ENCODE measurements around the gene AKR1C1. TPM values are rescaled to one million over a fixed set of nuclear protein-coding genes. Genes with fewer than 3 reads are reported as not detected.
"Not testable (repeated sequence)": the region's sequence is repeated elsewhere in the genome, so short reads cannot be mapped to it uniquely, and the experiment has no call there.

Gene AKR1C1
- total RNA-seq: 1 to 10 TPM; 1.7 to 1.9 TPM
- polyA plus RNA-seq: 1 to 10 TPM in 1 of 2 donors, under 1 TPM in 1; 0.08 to 1.1 TPM

- H3K27ac ChIP-seq (ENCODE audit: low read depth, low read length); H3K27me3 ChIP-seq (ENCODE audit: insufficient read depth, low read length); H3K27ac Mint-ChIP-seq; H3K9me3 ChIP-seq (ENCODE audit: control insufficient read depth in 1 of 2, low read length in 2 of 2); H3K9me3 Mint-ChIP-seq; POLR2A ChIA-PET (ENCODE audit: partially characterized antibody); DNase-seq; CTCF ChIA-PET (ENCODE audit: partially characterized antibody); H3K4me3 Mint-ChIP-seq; H3K4me1 Mint-ChIP-seq; H3K27me3 Mint-ChIP-seq; H3K36me3 ChIP-seq (ENCODE audit: insufficient read depth, low read length); H3K36me3 Mint-ChIP-seq; intact Hi-C loops (cut with micrococcal nuclease); H3K4me1 ChIP-seq (ENCODE audit: insufficient read depth, low read length); H3K4me3 ChIP-seq (ENCODE audit: low read length in 2 of 2): not testable (repeated sequence)
Observed at GRCh38 chr10:4962876-4963814, at the start of gene AKR1C1. AKR1C1 (plus strand) TSS chr10:4963415; CDS start chr10:4963445, 30 bp downstream.

DNA sequence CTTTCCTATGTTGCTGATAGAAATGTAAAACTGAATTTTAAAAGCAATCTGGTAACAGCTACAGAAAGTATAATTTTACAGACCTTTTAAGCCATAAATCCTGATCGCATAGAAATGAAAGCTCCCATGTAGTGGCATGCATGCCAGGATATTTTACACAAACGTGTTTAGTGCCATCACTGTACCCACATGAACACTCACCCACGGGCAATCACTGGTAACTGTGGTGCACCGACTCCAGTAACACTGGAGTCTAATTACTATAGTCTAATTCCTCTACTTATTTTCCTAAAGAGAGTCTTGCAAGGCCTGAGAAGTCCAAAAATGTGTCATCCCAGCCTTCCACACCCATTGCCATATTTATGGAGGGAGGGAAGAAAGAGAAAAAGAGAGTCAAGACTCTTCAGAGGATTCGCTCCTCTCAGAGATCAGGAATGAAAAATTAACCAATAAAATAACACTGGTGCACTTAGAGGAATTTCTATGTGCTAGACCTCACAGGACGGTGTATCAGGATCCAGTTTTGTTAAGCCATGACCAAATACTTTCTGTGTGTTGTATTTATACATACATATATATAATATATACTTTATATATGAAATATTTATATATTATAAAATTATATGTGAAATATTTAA, 48.9 kb upstream of the AKR1C1 start:
- H3K4me3 ChIP-seq (ENCODE audit: low read length in 2 of 2): no peak overlapping the region
- no peaks in the 10 kb centered on the region for H3K27me3 Mint-ChIP-seq
- H3K27me3 ChIP-seq (ENCODE audit: insufficient read depth, low read length): no peaks in the 10 kb centered on the region
- H3K36me3 Mint-ChIP-seq: peaks cover 3 to 12% of the 10 kb centered on the region in 2 donors
- H3K4me3 Mint-ChIP-seq: no peak overlapping the region
- ChIA-PET CTCF (ENCODE audit: partially characterized antibody) (no interaction called here), POLR2A (ENCODE audit: partially characterized antibody) (no interaction called here)
- H3K9me3 ChIP-seq (ENCODE audit: control insufficient read depth in 1 of 2, low read length in 2 of 2): no peaks in the 10 kb centered on the region
- H3K4me1 Mint-ChIP-seq: no peaks in the 10 kb centered on the region
- intact Hi-C loops (cut with micrococcal nuclease): no loop called here
- DNase-seq: no peak
- H3K4me1 ChIP-seq (ENCODE audit: insufficient read depth, low read length): no peaks in the 10 kb centered on the region
- no peaks in the 10 kb centered on the region for H3K36me3 ChIP-seq (ENCODE audit: insufficient read depth, low read length)
- H3K27ac ChIP-seq (ENCODE audit: low read depth, low read length): no peak overlapping the region
- no peak overlapping the region for H3K27ac Mint-ChIP-seq
- H3K9me3 Mint-ChIP-seq: peaks cover 0 to 5% (median 0%) of the 10 kb centered on the region in 8 donors

DNA sequence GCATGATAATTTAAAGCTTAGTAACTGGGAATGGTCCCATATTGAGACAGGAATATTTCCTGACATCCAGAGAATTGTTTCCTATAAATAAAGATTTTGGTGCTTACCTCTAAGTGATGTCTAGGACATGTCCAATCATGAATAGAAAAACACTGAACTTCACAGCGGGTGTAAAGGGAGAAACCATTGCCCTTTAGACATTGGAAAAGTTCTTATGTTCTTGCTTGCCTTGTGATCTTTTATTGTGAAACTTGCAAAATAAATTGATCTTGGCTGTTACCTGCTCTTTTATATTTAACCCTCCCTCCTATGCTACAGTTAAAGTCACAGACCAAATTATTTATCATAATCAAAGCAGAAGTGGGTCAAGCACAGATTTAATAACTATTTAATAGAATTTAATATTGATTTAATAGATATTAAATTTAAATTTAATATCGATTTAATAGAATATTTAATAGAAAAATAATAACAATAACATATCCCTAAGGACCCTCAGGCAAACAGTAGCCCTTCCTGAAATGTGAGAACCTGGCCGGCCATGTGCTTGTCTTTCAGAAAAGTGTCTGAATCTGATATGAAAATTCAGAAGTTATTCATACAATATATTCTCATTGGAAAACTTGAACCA, 47.0 kb upstream of the AKR1C1 start:
- intact Hi-C loops (cut with micrococcal nuclease): no loop called here
- no peaks in the 10 kb centered on the region for H3K27me3 Mint-ChIP-seq
- no peaks in the 10 kb centered on the region for H3K9me3 ChIP-seq (ENCODE audit: control insufficient read depth in 1 of 2, low read length in 2 of 2)
- H3K36me3 ChIP-seq (ENCODE audit: insufficient read depth, low read length): no peaks in the 10 kb centered on the region
- ChIA-PET POLR2A (ENCODE audit: partially characterized antibody) (no interaction called here), CTCF (ENCODE audit: partially characterized antibody) (no interaction called here)
- H3K9me3 Mint-ChIP-seq: no peaks in the 10 kb centered on the region
- no peaks in the 10 kb centered on the region for H3K36me3 Mint-ChIP-seq
- no peaks in the 10 kb centered on the region for H3K4me1 ChIP-seq (ENCODE audit: insufficient read depth, low read length)
- H3K4me3 Mint-ChIP-seq: no peak overlapping the region
- H3K4me1 Mint-ChIP-seq: no peaks in the 10 kb centered on the region
- no peak for DNase-seq
- H3K27ac Mint-ChIP-seq: no peak overlapping the region
- no peak overlapping the region for H3K4me3 ChIP-seq (ENCODE audit: low read length in 2 of 2)
- no peak overlapping the region for H3K27ac ChIP-seq (ENCODE audit: low read depth, low read length)
- H3K27me3 ChIP-seq (ENCODE audit: insufficient read depth, low read length): no peaks in the 10 kb centered on the region

GRCh38 chr10:4918236-4918635, 45.0 kb upstream of the AKR1C1 start:
- Histone ChIP-seq H3K27me3 (ENCODE audit: insufficient read depth, low read length) (no peaks in the 10 kb centered on the region), H3K4me1 (ENCODE audit: insufficient read depth, low read length) (no peaks in the 10 kb centered on the region), H3K9me3 (ENCODE audit: control insufficient read depth in 1 of 2, low read length in 2 of 2) (no peaks in the 10 kb centered on the region), H3K4me3 (ENCODE audit: low read length in 2 of 2) (no peak overlapping the region), H3K27ac (ENCODE audit: low read depth, low read length) (no peak overlapping the region), H3K36me3 (ENCODE audit: insufficient read depth, low read length) (no peaks in the 10 kb centered on the region)
- Mint-ChIP-seq H3K36me3 (peaks cover 6% of the 10 kb centered on the region in 2 donors), H3K27ac (no peak overlapping the region), H3K4me3 (no peak overlapping the region), H3K27me3 (peaks cover 0 to 6% of the 10 kb centered on the region in 2 donors), H3K4me1 (no peaks in the 10 kb centered on the region), H3K9me3 (no peaks in the 10 kb centered on the region)
- intact Hi-C loops (cut with micrococcal nuclease): no loop called here
- ChIA-PET CTCF (ENCODE audit: partially characterized antibody) (no interaction called here), POLR2A (ENCODE audit: partially characterized antibody) (no interaction called here)
- DNase-seq: no peak

DNA sequence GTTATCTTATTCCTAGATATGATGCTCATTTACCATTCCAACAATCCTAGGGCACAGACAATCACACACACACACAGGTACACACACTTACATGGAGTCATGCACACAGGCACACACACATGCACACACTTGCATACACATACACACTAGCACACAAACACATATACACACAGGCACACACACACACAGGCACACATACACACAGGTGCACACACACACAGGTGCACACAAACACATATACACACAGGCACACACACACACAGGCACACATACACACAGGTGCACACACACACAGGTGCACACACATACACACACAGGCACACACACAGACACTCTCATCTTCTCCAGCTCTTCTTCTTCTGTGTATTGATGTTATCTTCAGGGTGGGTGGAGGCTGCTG, 38.7 kb upstream of the AKR1C1 start:
- H3K36me3 ChIP-seq (ENCODE audit: insufficient read depth, low read length); H3K27ac Mint-ChIP-seq; H3K27ac ChIP-seq (ENCODE audit: low read depth, low read length); DNase-seq; H3K27me3 Mint-ChIP-seq; H3K4me1 ChIP-seq (ENCODE audit: insufficient read depth, low read length); intact Hi-C loops (cut with micrococcal nuclease); POLR2A ChIA-PET (ENCODE audit: partially characterized antibody); H3K4me1 Mint-ChIP-seq; CTCF ChIA-PET (ENCODE audit: partially characterized antibody); H3K4me3 ChIP-seq (ENCODE audit: low read length in 2 of 2); H3K27me3 ChIP-seq (ENCODE audit: insufficient read depth, low read length); H3K4me3 Mint-ChIP-seq; H3K9me3 ChIP-seq (ENCODE audit: control insufficient read depth in 1 of 2, low read length in 2 of 2): not testable (repeated sequence)
- Mint-ChIP-seq H3K36me3 (peaks cover 11 to 37% of the 10 kb centered on the region in 2 donors), H3K9me3 (peaks cover 0 to 41% (median 20%) of the 10 kb centered on the region in 8 donors)

- no peak overlapping the region for H3K27ac ChIP-seq (ENCODE audit: low read depth, low read length)
- intact Hi-C loops (cut with micrococcal nuclease): no loop called here
- ChIA-PET POLR2A (ENCODE audit: partially characterized antibody) (no interaction called here), CTCF (ENCODE audit: partially characterized antibody) (no interaction called here)
- Mint-ChIP-seq H3K4me3 (no peak overlapping the region), H3K4me1 (no peaks in the 10 kb centered on the region), H3K27ac (no peak overlapping the region), H3K27me3 (peaks cover 6 to 8% of the 10 kb centered on the region in 2 donors), H3K36me3 (peaks cover 11 to 49% of the 10 kb centered on the region in 2 donors), H3K9me3 (peaks cover 0 to 41% (median 20%) of the 10 kb centered on the region in 8 donors)
- H3K4me1 ChIP-seq (ENCODE audit: insufficient read depth, low read length): no peaks in the 10 kb centered on the region
- no peaks in the 10 kb centered on the region for H3K9me3 ChIP-seq (ENCODE audit: control insufficient read depth in 1 of 2, low read length in 2 of 2)
- DNase-seq: no peak
- no peak overlapping the region for H3K4me3 ChIP-seq (ENCODE audit: low read length in 2 of 2)
- H3K27me3 ChIP-seq (ENCODE audit: insufficient read depth, low read length): no peaks in the 10 kb centered on the region
- no peaks in the 10 kb centered on the region for H3K36me3 ChIP-seq (ENCODE audit: insufficient read depth, low read length)
Observed at GRCh38 chr10:4926400-4926799, 36.8 kb upstream of the AKR1C1 start.

- intact Hi-C loops (cut with micrococcal nuclease): loop anchor here (5.0 kb wide), 1 partner anchor 96 kb away; no protein-coding TSS in a partner anchor
- Mint-ChIP-seq H3K27ac (no peak overlapping the region), H3K36me3 (peaks cover 0 to 29% of the 10 kb centered on the region in 2 donors), H3K27me3 (peaks cover 2 to 6% of the 10 kb centered on the region in 2 donors), H3K9me3 (peaks cover 0 to 17% (median 10%) of the 10 kb centered on the region in 8 donors), H3K4me1 (no peaks in the 10 kb centered on the region), H3K4me3 (no peak overlapping the region)
- Histone ChIP-seq H3K27me3 (ENCODE audit: insufficient read depth, low read length) (no peaks in the 10 kb centered on the region), H3K4me1 (ENCODE audit: insufficient read depth, low read length) (no peaks in the 10 kb centered on the region), H3K9me3 (ENCODE audit: control insufficient read depth in 1 of 2, low read length in 2 of 2) (no peaks in the 10 kb centered on the region), H3K4me3 (ENCODE audit: low read length in 2 of 2) (no peak overlapping the region), H3K36me3 (ENCODE audit: insufficient read depth, low read length) (no peaks in the 10 kb centered on the region), H3K27ac (ENCODE audit: low read depth, low read length) (no peak overlapping the region)
- ChIA-PET POLR2A (ENCODE audit: partially characterized antibody) (no interaction called here), CTCF (ENCODE audit: partially characterized antibody) (no interaction called here)
- no peak for DNase-seq
Observed at GRCh38 chr10:4931587-4931986, 31.6 kb upstream of the AKR1C1 start.
